GM18868 (cell line): ENCODE results near the gene PCDHGA6.

Source experiments
- ATAC-seq: cut with Tn5 transposase; IDR thresholded peaks from one replicate; pipeline ENCODE4 v1.9.1; 2021; ENCODE audit warnings: mild to moderate bottlenecking, moderate library complexity; ENCODE audit not compliant: unreplicated experiment

The PCDHGA6 gene

DNA sequence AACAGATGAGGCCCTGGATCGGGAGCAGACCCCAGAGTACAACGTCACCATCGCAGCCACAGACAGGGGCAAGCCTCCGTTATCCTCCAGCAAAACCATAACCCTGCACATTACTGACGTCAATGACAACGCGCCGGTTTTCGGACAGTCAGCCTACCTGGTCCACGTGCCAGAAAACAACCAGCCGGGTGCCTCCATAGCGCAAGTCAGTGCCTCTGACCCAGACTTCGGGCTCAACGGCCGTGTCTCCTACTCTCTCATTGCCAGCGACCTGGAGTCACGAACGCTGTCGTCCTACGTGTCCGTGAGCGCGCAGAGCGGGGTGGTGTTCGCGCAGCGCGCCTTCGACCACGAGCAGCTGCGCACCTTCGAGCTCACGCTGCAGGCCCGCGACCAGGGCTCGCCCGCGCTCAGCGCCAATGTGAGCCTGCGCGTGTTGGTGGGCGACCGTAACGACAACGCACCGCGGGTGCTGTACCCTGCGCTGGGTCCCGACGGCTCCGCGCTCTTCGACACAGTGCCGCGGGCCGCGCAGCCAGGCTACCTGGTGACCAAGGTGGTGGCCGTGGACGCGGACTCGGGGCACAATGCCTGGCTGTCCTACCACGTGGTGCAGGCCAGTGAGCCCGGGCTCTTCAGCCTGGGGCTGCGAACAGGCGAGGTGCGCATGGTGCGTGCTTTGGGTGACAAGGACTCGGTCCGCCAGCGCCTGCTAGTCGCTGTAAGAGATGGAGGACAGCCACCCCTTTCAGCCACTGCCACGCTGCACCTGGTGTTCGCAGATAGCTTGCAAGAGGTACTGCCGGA is 45.6 kb downstream of the PCDHGA6 start:
- no peak for ATAC-seq

DNA sequence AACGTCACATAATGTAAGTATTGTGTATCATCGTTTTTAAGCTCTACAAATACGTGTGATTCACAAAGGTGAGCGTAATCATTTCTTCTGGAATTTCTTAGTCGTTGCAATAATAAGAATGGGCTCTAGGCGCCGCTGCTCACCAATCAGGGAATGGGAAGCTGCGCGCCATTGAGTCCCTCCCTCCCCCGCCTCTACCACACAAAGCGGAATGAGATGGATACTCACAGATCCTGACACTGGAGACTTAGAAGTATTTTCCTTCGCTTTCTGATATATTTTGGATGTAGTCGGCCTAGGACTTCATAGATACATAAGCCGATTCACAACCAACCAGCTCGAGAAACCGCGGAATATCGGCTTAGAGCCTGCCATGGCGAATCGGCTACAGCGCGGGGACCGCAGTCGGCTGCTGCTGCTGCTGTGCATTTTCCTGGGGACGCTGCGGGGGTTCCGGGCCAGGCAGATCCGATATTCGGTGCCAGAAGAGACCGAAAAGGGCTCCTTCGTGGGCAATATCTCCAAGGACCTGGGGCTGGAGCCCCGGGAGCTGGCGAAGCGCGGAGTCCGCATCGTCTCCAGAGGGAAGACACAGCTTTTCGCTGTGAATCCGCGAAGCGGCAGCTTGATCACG is 47.3 kb downstream of the PCDHGA6 start, which contains the start of gene PCDHGA11:
TSS of gene PCDHGA11 (plus strand) at position 197 of the 634 bp plus-strand sequence. CDS start at position 374, 177 bp downstream.
- ATAC-seq, result peak; percentile 65

DNA sequence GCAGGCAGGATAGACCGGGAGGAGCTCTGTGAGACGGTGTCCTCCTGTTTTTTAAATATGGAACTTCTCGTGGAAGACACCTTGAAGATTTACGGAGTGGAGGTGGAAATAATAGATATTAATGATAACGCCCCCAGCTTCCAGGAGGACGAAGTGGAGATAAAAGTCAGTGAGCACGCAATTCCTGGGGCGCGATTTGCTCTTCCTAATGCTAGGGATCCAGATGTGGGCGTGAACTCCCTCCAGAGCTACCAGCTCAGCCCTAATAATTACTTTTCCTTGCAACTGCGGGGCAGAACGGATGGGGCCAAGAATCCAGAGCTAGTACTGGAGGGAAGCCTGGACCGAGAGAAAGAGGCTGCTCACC is 47.8 kb downstream of the PCDHGA6 start:
- no peak for ATAC-seq

DNA sequence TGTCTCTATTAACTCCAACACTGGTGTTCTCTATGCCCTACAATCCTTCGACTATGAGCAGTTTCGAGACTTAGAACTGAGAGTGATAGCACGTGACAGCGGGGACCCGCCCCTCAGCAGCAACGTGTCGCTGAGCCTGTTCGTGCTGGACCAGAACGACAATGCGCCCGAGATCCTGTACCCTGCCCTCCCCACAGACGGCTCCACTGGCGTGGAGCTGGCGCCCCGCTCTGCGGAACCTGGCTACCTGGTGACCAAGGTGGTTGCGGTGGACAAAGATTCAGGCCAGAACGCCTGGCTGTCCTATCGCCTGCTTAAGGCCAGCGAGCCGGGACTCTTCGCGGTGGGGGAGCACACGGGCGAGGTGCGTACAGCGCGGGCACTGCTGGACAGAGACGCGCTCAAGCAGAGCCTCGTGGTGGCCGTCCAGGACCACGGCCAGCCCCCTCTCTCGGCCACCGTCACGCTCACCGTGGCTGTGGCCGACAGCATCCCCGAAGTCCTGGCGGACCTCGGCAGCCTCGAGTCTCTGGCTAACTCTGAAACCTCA is 49.1 kb downstream of the PCDHGA6 start:
- ATAC-seq, result no peak

DNA sequence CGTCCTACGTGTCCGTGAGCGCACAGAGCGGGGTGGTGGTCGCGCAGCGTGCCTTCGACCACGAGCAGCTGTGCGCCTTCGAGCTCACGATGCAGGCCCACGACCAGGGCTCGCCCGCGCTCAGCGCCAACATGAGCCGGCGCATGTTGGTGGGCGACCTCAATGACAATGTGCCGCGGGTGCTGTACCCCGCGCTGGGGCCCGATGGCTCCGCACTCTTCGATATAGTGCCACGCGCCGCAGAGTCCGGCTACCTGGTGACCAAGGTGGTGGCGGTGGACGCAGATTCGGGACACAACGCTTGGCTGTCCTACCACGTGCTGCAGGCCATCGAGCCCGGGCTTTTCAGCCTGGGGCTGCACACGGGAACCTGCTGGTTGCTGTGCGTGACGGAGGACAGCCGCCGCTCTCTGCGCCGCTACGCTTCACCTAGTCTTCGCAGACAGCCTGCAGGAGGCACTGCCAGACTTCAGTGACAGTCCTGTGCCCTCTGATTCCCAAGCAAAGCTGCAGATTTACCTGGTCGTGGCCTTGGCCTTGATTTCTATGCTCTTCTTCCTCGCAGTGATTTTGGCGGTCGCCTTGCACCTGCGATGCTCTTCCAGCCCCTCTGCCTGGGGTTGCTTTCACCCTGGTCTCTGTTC is 54.2 kb downstream of the PCDHGA6 start:
- no peak for ATAC-seq
